Gastrocnemius medialis (tissue), 4 donors: Measurements from ENCODE around the gene SHC2. TPM values are rescaled to one million over a fixed set of nuclear protein-coding genes. Genes with fewer than 3 reads are reported as not detected.

Experiments used
- ATAC-seq, 2 donors: fragments of 150-250 bp; one replicate each; pipeline ENCODE4 v1.9.1; 2016
- DNase-seq, 2 donors: peaks; one replicate each; pipeline ENCODE4 v3.0.0-alpha.2; 2019
- H3K27ac ChIP-seq, 4 donors: fragments of 200-600 bp; sonication (generic); 1 replicate in 1 of 4; 2 replicates in 3 of 4; pipeline ENCODE4 v1.5.1; 2016 to 2018; ENCODE audit warnings: mild to moderate bottlenecking in 2 of 4, moderate library complexity in 1 of 4
- H3K27me3 ChIP-seq, 3 donors: fragments of 200-600 bp; sonication (generic) in 2 of 3; 1 replicate in 1 of 3; 2 replicates in 2 of 3; pipeline versions ENCODE4 v1.5.1 to v1.6.0; 2016 to 2019; ENCODE audit warnings: mild to moderate bottlenecking in 1 of 3, moderate library complexity in 1 of 3
- H3K36me3 ChIP-seq, 2 donors: fragments of 200-600 bp; sonication (generic) in 1 of 2; one replicate each; pipeline ENCODE4 v1.5.1; 2017 to 2018
- H3K4me1 ChIP-seq, 2 donors: fragments of 200-600 bp; sonication (generic) in 1 of 2; one replicate each; pipeline ENCODE4 v1.5.1; 2016 to 2017; ENCODE audit warnings: mild to moderate bottlenecking in 2 of 2
- H3K4me3 ChIP-seq, 4 donors: fragments of 200-600 bp; sonication (generic) in 3 of 4; 1 replicate in 1 of 4; 2 replicates in 3 of 4; pipeline ENCODE4 v1.5.1; 2016 to 2019; ENCODE audit warnings: mild to moderate bottlenecking in 2 of 4
- H3K9me3 ChIP-seq, 3 donors: fragments of 200-600 bp; sonication (generic) in 2 of 3; 1 replicate in 1 of 3; 2 replicates in 2 of 3; pipeline ENCODE4 v1.5.1; 2016 to 2019
- POLR2A ChIP-seq, 2 donors: fragments of 450-650 bp; IDR thresholded peaks; one replicate each; pipeline ENCODE4 v1.6.1; 2017; ENCODE audit warnings: antibody characterized with exemption in 2 of 2, mild to moderate bottlenecking in 2 of 2, moderate library complexity in 2 of 2
- in situ Hi-C, 4 donors: fragments of 200-750 bp; cut with MboI; loops; one replicate each; pipeline versions ENCODE4 v1.15.0 to v1.8.0; 2017; ENCODE audit warnings: low sequenced_read_pairs in 4 of 4
- intact Hi-C: fragments of 100-400 bp; cut with DNase I; formaldehyde crosslinking; loops from one replicate; pipeline ENCODE4 v1.15.1; 2023; ENCODE audit warnings: low total_unique reads
- total RNA-seq, 4 donors: library from RNA; depleted of rRNA; stranded (reverse); fragments of >200 nt; gene quantifications; one replicate each; pipeline versions ENCODE4 v1.1.0 to v1.2.3, GENCODE V29; 2016
- TF ChIP-seq, protein P1 (sequence below), 5 experiments: fragments of 450-650 bp in 3 of 5; fragments of 200-600 bp in 2 of 5; sonication (generic) in 2 of 5; IDR thresholded peaks in 4 of 5; conservative IDR thresholded peaks in 1 of 5; 1 replicate in 4 of 5; 2 replicates in 1 of 5; pipeline ENCODE4 v1.5.1; 2016 to 2019; ENCODE audit warnings: antibody characterized with exemption in 5 of 5, mild to moderate bottlenecking in 3 of 5, moderate library complexity in 3 of 5

The SHC2 gene
- total RNA-seq, 4 donors from 2014 or later, result 2.1 to 6.2 (median 4.5) TPM

DNA sequence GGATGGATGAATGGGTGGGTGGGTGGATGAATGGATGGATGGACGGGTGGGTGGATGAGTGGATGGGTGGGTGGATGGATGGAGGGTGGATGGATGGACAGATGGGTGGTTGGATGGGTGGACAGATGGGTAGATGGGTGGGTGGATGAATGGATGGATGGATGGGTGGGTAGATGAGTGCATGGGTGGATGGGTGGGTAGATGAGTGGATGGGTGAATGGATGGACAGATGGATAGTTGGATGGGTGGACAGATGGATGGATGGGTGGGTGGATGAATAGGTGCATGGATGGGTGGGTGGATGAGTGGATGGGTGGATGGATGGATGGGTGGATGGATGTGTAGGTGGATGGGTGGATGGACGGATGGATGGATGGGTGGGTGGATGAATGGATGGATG, 17.8 kb downstream of the SHC2 start:
- no peak for ATAC-seq
- in situ Hi-C loops, result no loop called here

DNA sequence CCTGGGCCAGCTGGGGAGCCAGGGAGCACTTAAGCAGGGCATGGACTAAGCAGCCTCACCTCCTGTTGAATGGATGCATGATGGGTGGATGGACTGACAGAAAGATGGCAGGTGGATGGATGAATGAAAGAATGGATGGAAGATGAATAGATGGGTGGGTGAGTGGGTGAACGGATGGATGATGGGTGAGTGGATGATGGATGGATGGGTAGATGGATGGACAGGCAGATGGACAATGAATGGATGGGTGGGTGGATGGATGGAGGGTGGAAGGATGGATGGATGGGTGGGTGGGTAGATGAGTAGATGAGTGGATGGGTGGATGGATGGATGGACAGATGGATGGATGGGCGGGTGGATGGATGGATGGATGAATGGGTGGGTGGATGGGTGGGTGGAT, 18.7 kb downstream of the SHC2 start:
- in situ Hi-C loops, result no loop called here
- DNase-seq, result no peak
- H3K4me1 ChIP-seq, result no peaks in the 10 kb centered on the region
- no peak overlapping the region for H3K27ac ChIP-seq
- TF ChIP-seq, protein P1, sequence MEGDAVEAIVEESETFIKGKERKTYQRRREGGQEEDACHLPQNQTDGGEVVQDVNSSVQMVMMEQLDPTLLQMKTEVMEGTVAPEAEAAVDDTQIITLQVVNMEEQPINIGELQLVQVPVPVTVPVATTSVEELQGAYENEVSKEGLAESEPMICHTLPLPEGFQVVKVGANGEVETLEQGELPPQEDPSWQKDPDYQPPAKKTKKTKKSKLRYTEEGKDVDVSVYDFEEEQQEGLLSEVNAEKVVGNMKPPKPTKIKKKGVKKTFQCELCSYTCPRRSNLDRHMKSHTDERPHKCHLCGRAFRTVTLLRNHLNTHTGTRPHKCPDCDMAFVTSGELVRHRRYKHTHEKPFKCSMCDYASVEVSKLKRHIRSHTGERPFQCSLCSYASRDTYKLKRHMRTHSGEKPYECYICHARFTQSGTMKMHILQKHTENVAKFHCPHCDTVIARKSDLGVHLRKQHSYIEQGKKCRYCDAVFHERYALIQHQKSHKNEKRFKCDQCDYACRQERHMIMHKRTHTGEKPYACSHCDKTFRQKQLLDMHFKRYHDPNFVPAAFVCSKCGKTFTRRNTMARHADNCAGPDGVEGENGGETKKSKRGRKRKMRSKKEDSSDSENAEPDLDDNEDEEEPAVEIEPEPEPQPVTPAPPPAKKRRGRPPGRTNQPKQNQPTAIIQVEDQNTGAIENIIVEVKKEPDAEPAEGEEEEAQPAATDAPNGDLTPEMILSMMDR (IDR thresholded peaks at IDR 0.05 in 4 of 5, conservative IDR thresholded peaks at IDR 0.05 in 1 of 5), result no peak
- no peak for TF ChIP-seq POLR2A (IDR thresholded peaks at IDR 0.05)
- intact Hi-C loops, result no loop called here
- H3K9me3 ChIP-seq, result no peaks in the 10 kb centered on the region
- H3K4me3 ChIP-seq, result no peak overlapping the region
- no peak for ATAC-seq
- H3K36me3 ChIP-seq, result no peaks in the 10 kb centered on the region
- H3K27me3 ChIP-seq, result peaks cover 0 to 4% (median 0%) of the 10 kb centered on the region in 3 donors

More for the DNA sequence above, 17.8 kb downstream of the SHC2 start:
- Histone ChIP-seq H3K9me3 (no peaks in the 10 kb centered on the region), H3K27ac (no peak overlapping the region), H3K36me3 (no peaks in the 10 kb centered on the region), H3K4me3 (no peak overlapping the region), H3K4me1 (no peaks in the 10 kb centered on the region), H3K27me3 (peaks cover 0 to 4% (median 0%) of the 10 kb centered on the region in 3 donors)
- intact Hi-C loops, result no loop called here
- no peak for DNase-seq
- no peak for TF ChIP-seq POLR2A (IDR thresholded peaks at IDR 0.05)
- TF ChIP-seq, protein P1 (IDR thresholded peaks at IDR 0.05 in 4 of 5, conservative IDR thresholded peaks at IDR 0.05 in 1 of 5), result no peak

DNA sequence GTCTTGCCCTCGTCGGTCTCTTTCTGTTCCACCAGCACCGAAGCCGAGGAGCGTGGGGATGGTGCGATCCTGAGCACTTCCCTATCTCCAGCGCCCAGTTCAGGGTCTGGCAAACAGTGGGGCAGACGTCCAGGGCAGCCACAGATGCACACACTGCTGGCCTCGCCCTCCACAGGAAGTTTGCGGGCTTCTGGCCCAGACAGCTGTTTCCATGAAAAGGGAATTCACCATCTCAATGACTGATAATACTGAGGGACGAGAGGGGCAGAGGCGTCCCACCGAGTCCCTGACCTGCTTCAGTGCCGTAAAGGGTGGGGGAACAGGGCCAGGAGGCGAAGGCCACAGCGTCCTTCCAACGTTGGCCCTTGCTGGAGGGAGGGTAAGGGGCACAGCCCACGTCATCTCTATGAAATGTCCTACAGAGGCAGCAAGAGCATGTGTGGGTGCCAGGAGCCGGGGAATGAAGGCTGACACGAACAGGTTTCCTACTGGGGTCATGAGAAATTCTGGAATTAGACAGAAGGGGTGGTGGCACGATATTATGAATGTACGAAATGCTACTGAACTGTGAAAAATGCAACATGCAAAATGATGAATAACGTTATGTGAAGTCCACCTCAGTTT, 19.5 kb downstream of the SHC2 start:
- in situ Hi-C loops, result no loop called here
- ATAC-seq (no peak), DNase-seq (no peak)
- intact Hi-C loops, result no loop called here
- H3K4me3 ChIP-seq, result no peak overlapping the region
- no peaks in the 10 kb centered on the region for H3K9me3 ChIP-seq
- no peak for TF ChIP-seq POLR2A (IDR thresholded peaks at IDR 0.05)
- TF ChIP-seq, protein P1 (IDR thresholded peaks at IDR 0.05 in 4 of 5, conservative IDR thresholded peaks at IDR 0.05 in 1 of 5), result no peak
- no peaks in the 10 kb centered on the region for H3K4me1 ChIP-seq
- no peaks in the 10 kb centered on the region for H3K36me3 ChIP-seq
- no peak overlapping the region for H3K27ac ChIP-seq
- peaks cover 0 to 4% (median 0%) of the 10 kb centered on the region in 3 donors for H3K27me3 ChIP-seq

DNA sequence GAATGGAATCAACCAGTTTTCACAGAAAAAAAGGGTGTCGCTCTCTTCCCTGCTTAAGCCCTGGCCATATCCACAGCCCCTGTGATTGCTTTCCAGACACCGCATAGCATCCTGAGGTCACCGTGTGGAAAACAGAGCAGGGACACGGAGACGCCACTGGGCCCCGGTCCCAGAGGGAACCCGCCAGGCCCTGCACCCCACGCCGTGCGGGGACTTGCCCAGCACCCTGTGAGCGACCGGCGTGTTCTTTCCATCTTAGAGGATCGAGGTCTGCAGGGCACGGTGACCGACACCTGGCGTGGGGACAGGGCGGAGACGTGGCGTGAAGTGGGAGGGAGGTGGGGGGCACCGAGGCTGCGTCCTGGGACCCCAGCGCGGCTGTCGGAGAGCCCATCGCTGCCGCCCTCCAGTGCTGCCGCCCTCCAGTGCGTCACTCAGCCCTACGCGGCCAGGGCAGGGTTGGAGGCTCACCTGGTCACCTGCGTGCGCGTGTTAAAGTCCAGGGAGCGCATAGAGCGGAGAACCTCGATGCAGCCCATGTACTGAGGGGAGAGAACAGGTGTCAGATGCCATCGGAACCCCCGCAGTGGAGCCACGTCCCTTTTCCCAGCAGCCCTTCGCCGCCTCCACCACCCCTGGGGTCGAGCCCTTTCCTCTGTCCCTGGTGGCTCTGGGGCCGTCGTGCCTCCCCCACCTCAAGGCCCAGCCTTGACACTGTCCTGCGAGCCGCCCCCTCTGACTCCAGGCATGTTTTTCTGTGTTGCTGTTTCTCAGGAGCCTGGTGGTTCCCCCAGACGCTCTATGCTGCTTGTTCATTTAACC, 20.2 kb downstream of the SHC2 start:
- TF ChIP-seq, protein P1 (IDR thresholded peaks at IDR 0.05 in 4 of 5, conservative IDR thresholded peaks at IDR 0.05 in 1 of 5), result no peak
- TF ChIP-seq POLR2A (IDR thresholded peaks at IDR 0.05), result no peak
- Histone ChIP-seq H3K4me1 (peaks cover 0 to under 1% of the 10 kb centered on the region in 2 donors), H3K36me3 (no peaks in the 10 kb centered on the region), H3K9me3 (no peaks in the 10 kb centered on the region), H3K27ac (no peak overlapping the region), H3K27me3 (peaks cover 0 to 4% (median 0%) of the 10 kb centered on the region in 3 donors), H3K4me3 (no peak overlapping the region)
- no peak for ATAC-seq
- in situ Hi-C loops, result no loop called here
- no peak for DNase-seq
- intact Hi-C loops, result no loop called here
